Measurements from ENCODE around the gene RANBP10. TPM values are rescaled to one million over a fixed set of nuclear protein-coding genes. Genes with fewer than 3 reads are reported as not detected.

RANBP10 gene
- total RNA-seq, 1 experiment from 2014 or later: 13.4 TPM

DNA sequence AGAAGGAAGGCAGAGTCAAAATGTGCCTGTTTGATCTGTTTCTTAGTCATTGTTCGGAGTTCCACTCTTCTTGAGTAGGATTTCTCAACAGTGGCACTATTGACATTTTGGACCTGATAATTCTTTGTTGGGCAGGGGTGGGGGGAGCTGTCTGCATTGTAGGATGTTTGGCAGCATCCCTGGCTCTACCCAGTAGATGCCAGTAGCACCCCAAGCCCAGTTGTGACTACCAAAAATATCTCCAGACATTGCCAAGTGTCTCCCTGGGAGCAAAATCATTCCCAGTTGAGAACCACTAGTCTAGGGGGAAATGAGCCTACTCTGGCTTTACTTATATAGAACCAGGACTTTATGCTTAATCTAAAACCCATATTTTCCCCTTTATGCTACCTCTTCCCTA, 86.1 kb downstream of the RANBP10 start:
- Histone ChIP-seq H3K4me3 (ENCODE audit: low read depth in 2 of 2, low read length in 2 of 2) (peak overlapping the region; percentile 87 to 93), H3K4me1 (ENCODE audit: control insufficient read depth, insufficient read depth, low read length) (peaks cover 6% of the 10 kb centered on the region), H3K36me3 (ENCODE audit: control insufficient read depth, insufficient read depth, low read length) (peaks cover 4% of the 10 kb centered on the region), H3K27ac (ENCODE audit: low read length) (peak overlapping the region; percentile 95), H3K27me3 (ENCODE audit: control insufficient read depth, insufficient read depth, low read length) (no peaks in the 10 kb centered on the region), H3K9me3 (ENCODE audit: control insufficient read depth, insufficient read depth, low read depth, low read length) (no peaks in the 10 kb centered on the region)
- ChIA-PET POLR2A (no interaction called here), CTCF (no interaction called here)
- BruUV-seq (replicated peaks): no TSS peak
- intact Hi-C loops (cut with micrococcal nuclease; ENCODE audit: unreplicated experiment) (no loop called here), in situ Hi-C loops (cut with HindIII; ENCODE audit: low pct_unique_long_range_greater_than_20kb, low sequenced_read_pairs) (no loop called here)
- no peak for ATAC-seq
- TF ChIP-seq, protein P1, sequence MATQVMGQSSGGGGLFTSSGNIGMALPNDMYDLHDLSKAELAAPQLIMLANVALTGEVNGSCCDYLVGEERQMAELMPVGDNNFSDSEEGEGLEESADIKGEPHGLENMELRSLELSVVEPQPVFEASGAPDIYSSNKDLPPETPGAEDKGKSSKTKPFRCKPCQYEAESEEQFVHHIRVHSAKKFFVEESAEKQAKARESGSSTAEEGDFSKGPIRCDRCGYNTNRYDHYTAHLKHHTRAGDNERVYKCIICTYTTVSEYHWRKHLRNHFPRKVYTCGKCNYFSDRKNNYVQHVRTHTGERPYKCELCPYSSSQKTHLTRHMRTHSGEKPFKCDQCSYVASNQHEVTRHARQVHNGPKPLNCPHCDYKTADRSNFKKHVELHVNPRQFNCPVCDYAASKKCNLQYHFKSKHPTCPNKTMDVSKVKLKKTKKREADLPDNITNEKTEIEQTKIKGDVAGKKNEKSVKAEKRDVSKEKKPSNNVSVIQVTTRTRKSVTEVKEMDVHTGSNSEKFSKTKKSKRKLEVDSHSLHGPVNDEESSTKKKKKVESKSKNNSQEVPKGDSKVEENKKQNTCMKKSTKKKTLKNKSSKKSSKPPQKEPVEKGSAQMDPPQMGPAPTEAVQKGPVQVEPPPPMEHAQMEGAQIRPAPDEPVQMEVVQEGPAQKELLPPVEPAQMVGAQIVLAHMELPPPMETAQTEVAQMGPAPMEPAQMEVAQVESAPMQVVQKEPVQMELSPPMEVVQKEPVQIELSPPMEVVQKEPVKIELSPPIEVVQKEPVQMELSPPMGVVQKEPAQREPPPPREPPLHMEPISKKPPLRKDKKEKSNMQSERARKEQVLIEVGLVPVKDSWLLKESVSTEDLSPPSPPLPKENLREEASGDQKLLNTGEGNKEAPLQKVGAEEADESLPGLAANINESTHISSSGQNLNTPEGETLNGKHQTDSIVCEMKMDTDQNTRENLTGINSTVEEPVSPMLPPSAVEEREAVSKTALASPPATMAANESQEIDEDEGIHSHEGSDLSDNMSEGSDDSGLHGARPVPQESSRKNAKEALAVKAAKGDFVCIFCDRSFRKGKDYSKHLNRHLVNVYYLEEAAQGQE (IDR thresholded peaks at IDR 0.05; ENCODE audit: insufficient read depth in 1 of 2, low read depth in 2 of 2, low read length in 1 of 2): no peak
- TF ChIP-seq, protein P2, sequence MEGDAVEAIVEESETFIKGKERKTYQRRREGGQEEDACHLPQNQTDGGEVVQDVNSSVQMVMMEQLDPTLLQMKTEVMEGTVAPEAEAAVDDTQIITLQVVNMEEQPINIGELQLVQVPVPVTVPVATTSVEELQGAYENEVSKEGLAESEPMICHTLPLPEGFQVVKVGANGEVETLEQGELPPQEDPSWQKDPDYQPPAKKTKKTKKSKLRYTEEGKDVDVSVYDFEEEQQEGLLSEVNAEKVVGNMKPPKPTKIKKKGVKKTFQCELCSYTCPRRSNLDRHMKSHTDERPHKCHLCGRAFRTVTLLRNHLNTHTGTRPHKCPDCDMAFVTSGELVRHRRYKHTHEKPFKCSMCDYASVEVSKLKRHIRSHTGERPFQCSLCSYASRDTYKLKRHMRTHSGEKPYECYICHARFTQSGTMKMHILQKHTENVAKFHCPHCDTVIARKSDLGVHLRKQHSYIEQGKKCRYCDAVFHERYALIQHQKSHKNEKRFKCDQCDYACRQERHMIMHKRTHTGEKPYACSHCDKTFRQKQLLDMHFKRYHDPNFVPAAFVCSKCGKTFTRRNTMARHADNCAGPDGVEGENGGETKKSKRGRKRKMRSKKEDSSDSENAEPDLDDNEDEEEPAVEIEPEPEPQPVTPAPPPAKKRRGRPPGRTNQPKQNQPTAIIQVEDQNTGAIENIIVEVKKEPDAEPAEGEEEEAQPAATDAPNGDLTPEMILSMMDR (IDR thresholded peaks at IDR 0.05): no peak
- no peak for TF ChIP-seq TCF7L2 (IDR thresholded peaks at IDR 0.05; ENCODE audit: low read depth, low read length)
- TF ChIP-seq POLR2AphosphoS5 (IDR thresholded peaks at IDR 0.05; ENCODE audit: low read depth, low read length): no peak
- TF ChIP-seq SIN3A (IDR thresholded peaks at IDR 0.05; ENCODE audit: borderline replicate concordance, insufficient read depth, low read depth, low read length): no peak
- DNase-seq (ENCODE audit: low read depth, low spot score): no peak

DNA sequence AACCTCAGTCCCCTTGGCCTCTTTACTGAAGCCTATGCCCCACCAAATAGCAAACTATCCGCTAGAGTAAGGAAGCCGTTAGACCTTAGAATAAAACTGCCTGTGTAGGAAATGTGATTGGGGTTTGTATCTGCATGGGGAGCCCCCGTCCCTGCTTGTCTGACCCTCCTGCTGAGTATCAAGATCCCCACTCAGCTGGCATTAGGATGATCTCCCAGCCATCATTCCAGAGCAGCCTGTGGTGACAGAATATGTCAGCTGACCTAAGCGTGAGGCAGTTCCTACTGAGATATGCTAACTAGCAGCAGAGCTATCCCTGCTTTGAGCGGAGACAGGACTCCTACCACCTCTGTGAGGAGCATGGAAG, 86.6 kb downstream of the RANBP10 start:
- ChIA-PET POLR2A (interaction anchor here (0.7 kb wide), 1 partner anchor 491 kb away, joined by 3 read pairs; no protein-coding TSS in a partner anchor), CTCF (interaction anchor here (0.6 kb wide), 1 partner anchor 364 kb away, joined by 4 read pairs; no protein-coding TSS in a partner anchor)
- H3K36me3 ChIP-seq (ENCODE audit: control insufficient read depth, insufficient read depth, low read length): peaks cover 4% of the 10 kb centered on the region
- peaks cover 6% of the 10 kb centered on the region for H3K4me1 ChIP-seq (ENCODE audit: control insufficient read depth, insufficient read depth, low read length)
- ATAC-seq (peak; percentile 65), DNase-seq (ENCODE audit: low read depth, low spot score) (no peak)
- TF ChIP-seq, protein P2 (IDR thresholded peaks at IDR 0.05): no peak
- no peak for TF ChIP-seq TCF7L2 (IDR thresholded peaks at IDR 0.05; ENCODE audit: low read depth, low read length)
- TF ChIP-seq POLR2AphosphoS5 (IDR thresholded peaks at IDR 0.05; ENCODE audit: low read depth, low read length): no peak
- no peak for TF ChIP-seq SIN3A (IDR thresholded peaks at IDR 0.05; ENCODE audit: borderline replicate concordance, insufficient read depth, low read depth, low read length)
- TSS peak; percentile 99 for BruUV-seq (replicated peaks)
- H3K27me3 ChIP-seq (ENCODE audit: control insufficient read depth, insufficient read depth, low read length): no peaks in the 10 kb centered on the region
- in situ Hi-C loops (cut with HindIII; ENCODE audit: low pct_unique_long_range_greater_than_20kb, low sequenced_read_pairs): no loop called here
- no peaks in the 10 kb centered on the region for H3K9me3 ChIP-seq (ENCODE audit: control insufficient read depth, insufficient read depth, low read depth, low read length)
- peak overlapping the region; percentile 87 to 93 for H3K4me3 ChIP-seq (ENCODE audit: low read depth in 2 of 2, low read length in 2 of 2)
- H3K27ac ChIP-seq (ENCODE audit: low read length): peak overlapping the region; percentile 95
- intact Hi-C loops (cut with micrococcal nuclease; ENCODE audit: unreplicated experiment): no loop called here
